ENCODE data around the gene PCP4. TPM values are rescaled to one million over a fixed set of nuclear protein-coding genes. Genes with fewer than 3 reads are reported as not detected.

PCP4 gene
- total RNA-seq, 1 experiment from 2014 or later = 0.77 TPM

GRCh38 chr21:39845571-39846130 is 21.6 kb upstream of the PCP4 start:
- Histone ChIP-seq H2BK12ac (ENCODE audit: insufficient read length, low read depth, low read length) (no peak overlapping the region), H3K23me2 (ENCODE audit: insufficient read length, low read depth, low read length, poor library complexity, severe bottlenecking) (no peaks in the 10 kb centered on the region), H2AK5ac (ENCODE audit: insufficient read length, low read length) (no peak overlapping the region), H3K23ac (ENCODE audit: insufficient read length, low read depth, low read length) (no peak overlapping the region), H3K18ac (ENCODE audit: insufficient read length, low read depth, low read length) (no peak overlapping the region), H3K4me2 (ENCODE audit: insufficient read depth, insufficient read length, low read length) (no peak overlapping the region), H4K91ac (ENCODE audit: insufficient read length, low read depth, low read length) (no peak overlapping the region), H3K56ac (ENCODE audit: insufficient read length, low read depth, low read length) (no peak overlapping the region), H3K14ac (ENCODE audit: insufficient read depth, low read length) (no peak overlapping the region), H3K4ac (ENCODE audit: low read depth, low read length) (no peak overlapping the region), H3K27me3 (ENCODE audit: insufficient read depth, low read length) (no peaks in the 10 kb centered on the region), H4K8ac (replicated peaks; ENCODE audit: insufficient read length, low read depth, low read length) (no peak overlapping the region), H3K79me2 (ENCODE audit: insufficient read depth, low read length) (no peaks in the 10 kb centered on the region), H2BK5ac (ENCODE audit: insufficient read length, low read length) (no peak overlapping the region), H4K20me1 (ENCODE audit: control insufficient read depth, insufficient read depth, insufficient read length) (no peaks in the 10 kb centered on the region), H2BK120ac (ENCODE audit: low read depth, low read length, poor library complexity, severe bottlenecking) (no peak overlapping the region), H3K9me3 (ENCODE audit: control insufficient read depth, low read depth, low read length) (no peaks in the 10 kb centered on the region), H4K5ac (ENCODE audit: insufficient read length, low read depth, low read length) (no peak overlapping the region), H3K27ac (ENCODE audit: insufficient read length, low read depth, low read length) (no peak overlapping the region), H2BK15ac (ENCODE audit: low read depth, low read length) (no peak overlapping the region), H3T11ph (ENCODE audit: low read length) (no peak overlapping the region), H3K9ac (ENCODE audit: extremely low read depth, insufficient read length, low read length) (no peak overlapping the region), H3K4me1 (ENCODE audit: insufficient read depth, low read length) (no peaks in the 10 kb centered on the region), H3K79me1 (ENCODE audit: insufficient read depth, low read depth, low read length, poor library complexity, severe bottlenecking) (no peaks in the 10 kb centered on the region), H2BK20ac (ENCODE audit: low read depth, low read length, poor library complexity, severe bottlenecking) (no peak overlapping the region), H2AFZ (ENCODE audit: low read length) (no peak overlapping the region)
- peak overlapping the region in 1 of 3 experiments; percentile 12; a peak in 1 of 7 replicates for H3K27ac Mint-ChIP-seq
- H3K4me1 Mint-ChIP-seq = peaks cover 6 to 10% of the 10 kb centered on the region in 2 experiments
- no peak overlapping the region for H3K4me3 Mint-ChIP-seq
- H3K9me3 Mint-ChIP-seq = peaks cover 0 to 2% of the 10 kb centered on the region in 2 experiments; a peak in 1 of 5 replicates
- H3K27me3 Mint-ChIP-seq (ENCODE audit: low read depth) = no peaks in the 10 kb centered on the region
- DNase-seq = no peak
- peaks cover 0 to 2% (median 0%) of the 10 kb centered on the region in 3 experiments; a peak in 2 of 7 replicates for H3K36me3 Mint-ChIP-seq (ENCODE audit: insufficient read depth in 1 of 3, low read depth in 3 of 3)
- no peak for TF ChIP-seq CTCF (conservative IDR thresholded peaks at IDR 0.05)
- no CpG with 5 or more reads among the region's 6 CpGs for WGBS (ENCODE audit: extremely low coverage, insufficient read length, low lambda C conversion rate)

Data from H9 (cell line).